CD8-positive, alpha-beta memory T cell (primary cell): ENCODE results near the gene TGFBR3L. TPM values are rescaled to one million over a fixed set of nuclear protein-coding genes. Genes with fewer than 3 reads are reported as not detected.

Experiments
- CTCF ChIA-PET: fragments of 350-600 bp; sonication (Branson Sonifier 250); formaldehyde crosslinking; loops from one replicate; lab custom pipeline; 2021; ENCODE audit warnings: antibody characterized with exemption; lab: Charles Lee
- POLR2A ChIA-PET: fragments of 350-600 bp; sonication (Branson Sonifier 250); formaldehyde crosslinking; loops from one replicate; lab custom pipeline; 2021; ENCODE audit warnings: antibody characterized with exemption; lab: Charles Lee
- DNase-seq, 5 donors: peaks; one replicate each; pipeline versions ENCODE4 v3.0.0 to v3.0.0-alpha.2; 2020 to 2022; ENCODE audit warnings: mixed read lengths in 1 of 5
- H3K27ac ChIP-seq: one replicate; pipeline ENCODE4 v1.7.0; 2013; ENCODE audit warnings: low read depth, mild to moderate bottlenecking, low read length, moderate library complexity
- H3K27me3 ChIP-seq: 2 replicates; pipeline ENCODE4 v1.7.0; 2013; ENCODE audit warnings: low read length, mild to moderate bottlenecking; ENCODE audit not compliant: insufficient read depth, poor library complexity, severe bottlenecking
- H3K36me3 ChIP-seq: 2 replicates; pipeline ENCODE4 v1.7.0; 2013; ENCODE audit warnings: mild to moderate bottlenecking, low read length, moderate library complexity; ENCODE audit not compliant: insufficient read depth
- H3K4me1 ChIP-seq: 2 replicates; pipeline ENCODE4 v1.7.0; 2013; ENCODE audit warnings: mild to moderate bottlenecking, low read length, moderate library complexity; ENCODE audit not compliant: insufficient read depth
- H3K4me3 ChIP-seq: 2 replicates; pipeline ENCODE4 v1.7.0; 2013; ENCODE audit warnings: mild to moderate bottlenecking, low read length
- H3K9me3 ChIP-seq: 2 replicates; pipeline ENCODE4 v1.7.0; 2013; ENCODE audit warnings: mild to moderate bottlenecking, low read length
- H3K27ac Mint-ChIP-seq, 8 donors: one replicate each; pipeline ENCODE4 v1.8.0; 2020 to 2021; ENCODE audit warnings: mixed read lengths in 8 of 8, mild to moderate bottlenecking in 6 of 8, inconsistent platforms in 3 of 8, moderate library complexity in 3 of 8
- H3K27me3 Mint-ChIP-seq, 2 donors: one replicate each; pipeline ENCODE4 v1.8.0; 2020 to 2021; ENCODE audit warnings: mixed read lengths in 2 of 2, mild to moderate bottlenecking in 1 of 2, moderate library complexity in 1 of 2
- H3K36me3 Mint-ChIP-seq, 3 donors: one replicate each; pipeline ENCODE4 v1.8.0; 2020 to 2021; ENCODE audit warnings: mixed read lengths in 3 of 3, inconsistent platforms in 1 of 3, mild to moderate bottlenecking in 1 of 3
- H3K4me1 Mint-ChIP-seq, 3 donors: one replicate each; pipeline ENCODE4 v1.8.0; 2020 to 2021; ENCODE audit warnings: mixed read lengths in 3 of 3, inconsistent platforms in 1 of 3, mild to moderate bottlenecking in 1 of 3
- H3K4me3 Mint-ChIP-seq, 7 donors: one replicate each; pipeline ENCODE4 v1.8.0; 2020 to 2021; ENCODE audit warnings: mixed read lengths in 7 of 7, mild to moderate bottlenecking in 6 of 7, moderate library complexity in 4 of 7, inconsistent platforms in 2 of 7
- H3K9me3 Mint-ChIP-seq, 5 donors: one replicate each; pipeline ENCODE4 v1.8.0; 2020 to 2022; ENCODE audit warnings: mixed read lengths in 5 of 5, mild to moderate bottlenecking in 3 of 5, moderate library complexity in 2 of 5, inconsistent platforms in 1 of 5
- polyA plus RNA-seq: library from polyadenylated mRNA; unstranded; fragments of 300-500 nt; fragmentation: Illumina TruSeq; gene quantifications from one replicate; pipeline ENCODE4 v1.2.3, GENCODE V29; 2021
- total RNA-seq, 2 experiments: library from RNA; stranded (reverse); gene quantifications; one replicate each; pipeline ENCODE4 v1.2.3, GENCODE V29; 2021

TGFBR3L gene
- total and polyA plus RNA-seq, 3 experiments from 2014 or later = 1.3 to 8.6 (median 7.7) TPM

GRCh38 chr19:7934766-7935165 lies 20.1 kb downstream of the TGFBR3L start:
- Histone ChIP-seq H3K9me3 (no peaks in the 10 kb centered on the region), H3K4me1 (no peaks in the 10 kb centered on the region), H3K4me3 (no peak overlapping the region), H3K27me3 (no peaks in the 10 kb centered on the region), H3K27ac (no peak overlapping the region), H3K36me3 (peaks cover 17% of the 10 kb centered on the region)
- Mint-ChIP-seq H3K36me3 (peaks cover 0 to 71% (median 10%) of the 10 kb centered on the region in 3 donors), H3K4me1 (peaks cover 4 to 5% (median 4%) of the 10 kb centered on the region in 3 donors), H3K9me3 (no peaks in the 10 kb centered on the region), H3K27me3 (no peaks in the 10 kb centered on the region), H3K27ac (peak overlapping the region in 1 of 8 donors; percentile 46), H3K4me3 (no peak overlapping the region)
- CTCF ChIA-PET = no interaction called here
- DNase-seq = no peak
- POLR2A ChIA-PET = no interaction called here

DNA sequence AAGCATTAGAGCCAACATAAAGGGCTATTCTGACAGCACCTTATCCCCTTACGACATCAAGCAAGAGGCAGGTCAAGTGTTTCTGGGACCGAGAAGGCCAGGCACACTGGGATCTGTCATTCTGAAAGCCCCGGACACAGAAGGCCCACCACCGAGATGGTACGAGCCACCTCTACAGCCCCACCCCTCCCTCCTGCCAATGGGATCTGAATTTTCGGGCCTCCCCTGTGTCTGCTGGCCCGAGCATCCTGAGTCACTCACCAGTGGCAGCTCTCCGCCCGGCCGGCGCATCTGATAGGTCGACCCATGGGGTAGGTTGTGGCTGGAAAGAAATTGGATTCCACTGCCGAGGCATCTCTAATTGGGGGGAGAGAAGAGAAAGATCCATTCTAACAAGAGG lies 26.2 kb downstream of the TGFBR3L start:
- Histone ChIP-seq H3K27me3 (no peaks in the 10 kb centered on the region), H3K4me1 (peaks cover 13% of the 10 kb centered on the region), H3K4me3 (no peak overlapping the region), H3K36me3 (peaks cover 10% of the 10 kb centered on the region), H3K27ac (no peak overlapping the region), H3K9me3 (no peaks in the 10 kb centered on the region)
- CTCF ChIA-PET = interaction anchor here (1.4 to 5.1 kb wide), 2 partner anchors 11 to 61 kb away, joined by 4 to 41 read pairs; no protein-coding TSS in a partner anchor
- peak overlapping the region in 1 of 8 donors; percentile 90 for H3K27ac Mint-ChIP-seq
- peak overlapping the region in 6 of 7 donors; percentile 15 to 80 (median 44) for H3K4me3 Mint-ChIP-seq
- peaks cover 5 to 46% (median 7%) of the 10 kb centered on the region in 3 donors for H3K36me3 Mint-ChIP-seq
- H3K9me3 Mint-ChIP-seq = no peaks in the 10 kb centered on the region
- DNase-seq = no peak
- H3K4me1 Mint-ChIP-seq = peaks cover 23 to 45% (median 29%) of the 10 kb centered on the region in 3 donors
- peaks cover 0 to 2% of the 10 kb centered on the region in 2 donors for H3K27me3 Mint-ChIP-seq
- POLR2A ChIA-PET = no interaction called here

DNA sequence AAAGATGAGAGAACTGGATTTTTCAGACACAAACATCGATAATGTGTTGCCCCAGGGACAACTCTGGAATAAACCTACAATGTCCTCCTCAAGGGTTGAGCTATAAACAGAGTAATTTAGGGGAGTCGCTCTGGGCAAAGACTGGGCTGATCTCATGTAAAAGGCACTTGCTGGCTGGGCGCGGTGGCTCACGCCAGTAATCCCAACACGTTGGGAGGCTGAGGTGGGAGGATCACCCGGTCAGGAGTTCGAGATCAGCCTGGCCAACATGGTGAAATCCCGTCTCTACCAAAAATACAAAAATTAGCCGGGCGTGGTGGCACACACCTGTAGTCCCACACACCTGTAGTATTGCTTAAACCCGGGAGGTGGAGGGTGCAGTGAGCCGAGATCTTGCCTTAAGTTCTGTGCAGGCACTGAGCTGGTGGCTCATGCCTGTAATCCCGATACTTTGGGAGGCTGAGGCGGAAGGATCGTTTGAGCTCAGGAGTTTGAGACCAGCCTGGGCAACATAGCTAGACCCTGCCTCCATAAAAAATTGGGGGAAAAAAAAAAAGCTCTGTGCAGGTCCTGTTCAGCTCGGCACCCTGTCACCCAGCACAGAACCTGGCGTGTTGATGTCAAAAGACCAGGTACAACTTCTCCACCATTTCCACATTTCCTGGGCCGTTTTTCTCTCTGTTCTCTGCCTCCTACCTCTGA lies 27.4 kb downstream of the TGFBR3L start:
- ChIA-PET CTCF (interaction anchor here (1.1 to 5.1 kb wide), 2 partner anchors 12 to 20 kb away, joined by 3 to 41 read pairs; no protein-coding TSS in a partner anchor), POLR2A (interaction anchor here (2.9 kb wide), 1 partner anchor 21 kb away, joined by 42 read pairs; the partner anchor contains the start of gene SNAPC2)
- no peak overlapping the region for H3K27ac ChIP-seq
- no peak overlapping the region for H3K4me3 ChIP-seq
- Mint-ChIP-seq H3K27ac (peak overlapping the region in 6 of 8 donors; percentile 27 to 88 (median 63)), H3K9me3 (no peaks in the 10 kb centered on the region), H3K4me3 (peak overlapping the region; percentile 52 to 96 (median 90)), H3K36me3 (peaks cover 5 to 36% (median 7%) of the 10 kb centered on the region in 3 donors), H3K27me3 (peaks cover 0 to 2% of the 10 kb centered on the region in 2 donors), H3K4me1 (peaks cover 23 to 45% (median 29%) of the 10 kb centered on the region in 3 donors)
- peaks cover 13% of the 10 kb centered on the region for H3K4me1 ChIP-seq
- peaks cover 8% of the 10 kb centered on the region for H3K36me3 ChIP-seq
- no peaks in the 10 kb centered on the region for H3K27me3 ChIP-seq
- no peak for DNase-seq
- H3K9me3 ChIP-seq = no peaks in the 10 kb centered on the region

- peak overlapping the region; percentile 87 to 96 (median 91) for H3K4me3 Mint-ChIP-seq
- no peak for DNase-seq
- no peaks in the 10 kb centered on the region for H3K9me3 ChIP-seq
- peaks cover 0 to 2% of the 10 kb centered on the region in 2 donors for H3K27me3 Mint-ChIP-seq
- H3K36me3 ChIP-seq = peaks cover 8% of the 10 kb centered on the region
- H3K4me1 ChIP-seq = peaks cover 13% of the 10 kb centered on the region
- no peaks in the 10 kb centered on the region for H3K9me3 Mint-ChIP-seq
- peak overlapping the region; percentile 98 for H3K27ac ChIP-seq
- peaks cover 23 to 45% (median 29%) of the 10 kb centered on the region in 3 donors for H3K4me1 Mint-ChIP-seq
- H3K36me3 Mint-ChIP-seq = peaks cover 5 to 29% (median 7%) of the 10 kb centered on the region in 3 donors
- ChIA-PET POLR2A (interaction anchor here (0.5 to 2.9 kb wide), 9 partner anchors 13 to 313 kb away, joined by 3 to 42 read pairs (median 6); partner anchors contain the start of genes ELAVL1, MAP2K7, PET100 and SNAPC2), CTCF (interaction anchor here (1.1 to 5.1 kb wide), 11 partner anchors 13 to 309 kb away, joined by 3 to 41 read pairs (median 8); partner anchors contain the start of genes ELAVL1 and SNAPC2)
- H3K27me3 ChIP-seq = no peaks in the 10 kb centered on the region
- H3K4me3 ChIP-seq = peak overlapping the region; percentile 100
- peak overlapping the region; percentile 88 to 99 (median 96) for H3K27ac Mint-ChIP-seq
Observed at GRCh38 chr19:7942981-7943443, 28.4 kb downstream of the TGFBR3L start.

GRCh38 chr19:7943444-7944176 lies 29.0 kb downstream of the TGFBR3L start, which contains the start of gene TIMM44:
TSS of gene TIMM44 (minus strand) at chr19:7943666. CDS start at chr19:7943651, 15 bp downstream.
- Mint-ChIP-seq H3K36me3 (peaks cover 5 to 27% (median 7%) of the 10 kb centered on the region in 3 donors), H3K4me3 (peak within 1 kb of the TSS; percentile 87 to 96 (median 91)), H3K4me1 (peaks cover 23 to 45% (median 29%) of the 10 kb centered on the region in 3 donors), H3K27ac (peak within 1 kb of the TSS; percentile 88 to 99 (median 96)), H3K27me3 (peaks cover 0 to 2% of the 10 kb centered on the region in 2 donors), H3K9me3 (no peaks in the 10 kb centered on the region)
- Histone ChIP-seq H3K4me1 (peaks cover 13% of the 10 kb centered on the region), H3K9me3 (no peaks in the 10 kb centered on the region), H3K27ac (peak within 1 kb of the TSS; percentile 98), H3K27me3 (no peaks in the 10 kb centered on the region), H3K4me3 (peak within 1 kb of the TSS; percentile 100), H3K36me3 (peaks cover 8% of the 10 kb centered on the region)
- CTCF ChIA-PET = interaction anchor here (0.9 to 5.1 kb wide), 23 partner anchors 11 to 421 kb away, joined by 3 to 41 read pairs (median 4); partner anchors contain the start of genes ELAVL1, MCOLN1 and SNAPC2
- POLR2A ChIA-PET = interaction anchor here (0.5 to 2.9 kb wide), 12 partner anchors 13 to 412 kb away, joined by 3 to 42 read pairs (median 6); partner anchors contain the start of genes ELAVL1, MAP2K7, PET100 and SNAPC2
- peak; percentile 98 to 99 (median 99) for DNase-seq

DNA sequence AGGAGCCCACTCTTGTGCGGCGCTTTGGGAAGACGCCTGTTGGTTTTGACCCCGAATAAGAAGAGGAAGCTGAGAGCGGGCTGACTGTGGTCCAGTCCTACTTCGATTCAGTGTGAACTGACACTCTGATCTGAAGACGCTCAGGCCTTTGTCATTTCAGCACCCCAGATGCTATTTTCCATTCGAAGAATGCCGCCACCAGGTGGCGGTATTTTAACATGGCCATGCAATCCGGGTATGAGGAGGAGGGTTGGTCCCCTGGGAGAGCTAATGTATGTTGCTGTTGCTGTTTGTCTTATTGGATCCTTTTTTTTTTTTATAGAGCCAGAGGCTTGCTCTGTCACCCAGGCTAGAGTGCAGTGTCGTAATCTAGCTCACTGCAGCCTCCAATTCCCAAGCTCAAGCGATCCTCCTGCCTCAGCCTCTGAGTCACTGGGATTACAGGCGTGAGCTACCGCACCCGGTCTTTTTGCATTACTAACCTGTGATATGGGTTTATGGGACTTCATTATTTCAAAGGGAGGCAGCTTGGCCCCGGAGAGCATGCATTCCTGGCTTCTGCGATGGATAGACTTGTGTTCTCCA lies 29.6 kb downstream of the TGFBR3L start:
- peak overlapping the region; percentile 87 to 96 (median 91) for H3K4me3 Mint-ChIP-seq
- POLR2A ChIA-PET = interaction anchor here (0.5 to 2.9 kb wide), 10 partner anchors 16 to 412 kb away, joined by 3 to 42 read pairs (median 6); partner anchors contain the start of genes ELAVL1, MAP2K7, PET100 and SNAPC2
- peak; percentile 75 to 88 (median 78) for DNase-seq

GRCh38 chr19:7947939-7948338 lies 33.3 kb downstream of the TGFBR3L start:
- Histone ChIP-seq H3K4me1 (peaks cover 2% of the 10 kb centered on the region), H3K4me3 (no peak overlapping the region), H3K27ac (no peak overlapping the region), H3K9me3 (no peaks in the 10 kb centered on the region), H3K36me3 (no peaks in the 10 kb centered on the region), H3K27me3 (no peaks in the 10 kb centered on the region)
- H3K9me3 Mint-ChIP-seq = no peaks in the 10 kb centered on the region
- H3K4me3 Mint-ChIP-seq = no peak overlapping the region
- H3K4me1 Mint-ChIP-seq = peaks cover 6 to 14% (median 13%) of the 10 kb centered on the region in 3 donors
- peaks cover 0 to 6% (median 0%) of the 10 kb centered on the region in 3 donors for H3K36me3 Mint-ChIP-seq
- no peak overlapping the region for H3K27ac Mint-ChIP-seq
- H3K27me3 Mint-ChIP-seq = peaks cover 0 to 2% of the 10 kb centered on the region in 2 donors
- no peak for DNase-seq
- ChIA-PET CTCF (no interaction called here), POLR2A (interaction anchor here (0.5 kb wide), 1 partner anchor 576 kb away, joined by 5 read pairs; no protein-coding TSS in a partner anchor)

More for the DNA sequence above, 29.6 kb downstream of the TGFBR3L start:
- Histone ChIP-seq H3K9me3 (no peaks in the 10 kb centered on the region), H3K27me3 (no peaks in the 10 kb centered on the region), H3K27ac (peak overlapping the region; percentile 98), H3K4me1 (peaks cover 13% of the 10 kb centered on the region), H3K4me3 (peak overlapping the region; percentile 100), H3K36me3 (peaks cover 8% of the 10 kb centered on the region)
- peaks cover 0 to 2% of the 10 kb centered on the region in 2 donors for H3K27me3 Mint-ChIP-seq
- peak overlapping the region; percentile 88 to 99 (median 96) for H3K27ac Mint-ChIP-seq
- CTCF ChIA-PET = interaction anchor here (0.6 to 5.1 kb wide), 26 partner anchors 10 to 422 kb away, joined by 3 to 41 read pairs (median 4); partner anchors contain the start of genes CTXN1, ELAVL1, MCOLN1 and SNAPC2
- H3K36me3 Mint-ChIP-seq = peaks cover 3 to 22% (median 5%) of the 10 kb centered on the region in 3 donors
- H3K9me3 Mint-ChIP-seq = no peaks in the 10 kb centered on the region
- peaks cover 19 to 40% (median 26%) of the 10 kb centered on the region in 3 donors for H3K4me1 Mint-ChIP-seq
